DOHH2 (cell line): Measurements from ENCODE around the gene GRB7.
A peak's percentile ranks its signal among the peaks of the same experiment; 100 is the strongest.

ENCODE experiments used
- H3F3A ChIP-seq: fragments of 200-600 bp; sonication (generic), shearing (Covaris generic); 2 replicates; pipeline ENCODE4 v1.6.0; 2016; ENCODE audit warnings: antibody characterized with exemption, mild to moderate bottlenecking; ENCODE audit not compliant: control insufficient read depth, insufficient read depth
- H3K27ac ChIP-seq: fragments of 200-600 bp; sonication (generic); 2 replicates; pipeline ENCODE4 v1.5.1; 2014; ENCODE audit warnings: low read depth, mild to moderate bottlenecking, low read length, moderate library complexity
- H3K27me3 ChIP-seq: fragments of 200-600 bp; sonication (generic); 2 replicates; pipeline ENCODE4 v1.6.1; 2014; ENCODE audit warnings: mild to moderate bottlenecking, low read length, mixed read lengths; ENCODE audit not compliant: control insufficient read depth
- H3K36me3 ChIP-seq: fragments of 200-600 bp; sonication (generic); 2 replicates; pipeline ENCODE4 v1.6.1; 2014; ENCODE audit warnings: mild to moderate bottlenecking, low read length, moderate library complexity, mixed read lengths; ENCODE audit not compliant: control insufficient read depth
- H3K4me1 ChIP-seq: fragments of 200-600 bp; sonication (generic); 2 replicates; pipeline ENCODE4 v1.6.1; 2014; ENCODE audit warnings: mild to moderate bottlenecking, low read length, mixed read lengths; ENCODE audit not compliant: control insufficient read depth
- H3K4me2 ChIP-seq: fragments of 200-600 bp; sonication (generic); 2 replicates; pipeline ENCODE4 v1.6.0; 2014; ENCODE audit warnings: mild to moderate bottlenecking, low read length, moderate library complexity
- H3K4me3 ChIP-seq: fragments of 200-600 bp; sonication (generic); 2 replicates; pipeline ENCODE4 v1.5.1; 2014; ENCODE audit warnings: mild to moderate bottlenecking, low read length, mixed read lengths
- H3K79me2 ChIP-seq: fragments of 200-600 bp; sonication (generic); 2 replicates; pipeline ENCODE4 v1.6.1; 2014; ENCODE audit warnings: mild to moderate bottlenecking, low read length, mixed read lengths; ENCODE audit not compliant: control insufficient read depth
- H3K9me2 ChIP-seq: fragments of 200-600 bp; sonication (generic); replicated peaks from 2 replicates; pipeline ENCODE4 v1.6.1; 2014; ENCODE audit warnings: mild to moderate bottlenecking, low read length, mixed read lengths; ENCODE audit not compliant: control insufficient read depth
- H3K9me3 ChIP-seq: fragments of 200-600 bp; sonication (generic); 2 replicates; pipeline ENCODE4 v1.6.1; 2014; ENCODE audit warnings: antibody characterized with exemption, low read length, mixed read lengths; ENCODE audit not compliant: control insufficient read depth, insufficient read depth
- H4K20me1 ChIP-seq: fragments of 200-600 bp; sonication (generic); 2 replicates; pipeline ENCODE4 v1.6.0; 2014; ENCODE audit warnings: low read depth, mild to moderate bottlenecking, antibody characterized with exemption, low read length, moderate library complexity; ENCODE audit not compliant: control insufficient read depth, insufficient read depth
- CTCF ChIP-seq: fragments of 200-600 bp; sonication (generic); IDR thresholded peaks from one replicate; pipeline ENCODE4 v1.5.1; 2014; ENCODE audit warnings: antibody characterized with exemption, mild to moderate bottlenecking, low read depth, low read length; ENCODE audit not compliant: poor library complexity, severe bottlenecking
- EZH2phosphoT487 ChIP-seq: fragments of 200-600 bp; sonication (generic); IDR thresholded peaks from 2 replicates; pipeline ENCODE4 v1.6.1; 2017; ENCODE audit warnings: borderline replicate concordance, mild to moderate bottlenecking, antibody characterized with exemption, low read length, moderate library complexity, mixed read lengths

The GRB7 gene

GRCh38 chr17:39787743-39788484, 50.2 kb downstream of the GRB7 start:
- Histone ChIP-seq H3K79me2 (peaks cover 97% of the 10 kb centered on the region), H3K9me3 (no peaks in the 10 kb centered on the region), H3K36me3 (peaks cover 99% of the 10 kb centered on the region), H3K9me2 (no peaks in the 10 kb centered on the region), H3K4me1 (peaks cover 100% of the 10 kb centered on the region), H4K20me1 (no peaks in the 10 kb centered on the region), H3K4me2 (peak overlapping the region; percentile 39), H3F3A (peaks cover 35% of the 10 kb centered on the region), H3K27ac (peak overlapping the region; percentile 57), H3K4me3 (peak overlapping the region; percentile 29; the same call in 1 of the 2 replicates), H3K27me3 (no peaks in the 10 kb centered on the region)
- TF ChIP-seq EZH2phosphoT487 (no peak), CTCF (no peak)

GRCh38 chr17:39791111-39791992, 53.6 kb downstream of the GRB7 start:
- H3K4me1 ChIP-seq = peaks cover 100% of the 10 kb centered on the region
- peaks cover 58% of the 10 kb centered on the region for H3F3A ChIP-seq
- peaks cover 85% of the 10 kb centered on the region for H3K36me3 ChIP-seq
- peak overlapping the region; percentile 65 for H3K4me3 ChIP-seq
- H4K20me1 ChIP-seq = no peaks in the 10 kb centered on the region
- H3K9me3 ChIP-seq = no peaks in the 10 kb centered on the region
- peak overlapping the region; percentile 76 for H3K4me2 ChIP-seq
- H3K27me3 ChIP-seq = no peaks in the 10 kb centered on the region
- no peaks in the 10 kb centered on the region for H3K9me2 ChIP-seq
- peaks cover 79% of the 10 kb centered on the region for H3K79me2 ChIP-seq
- peak overlapping the region; percentile 100 for H3K27ac ChIP-seq
- TF ChIP-seq CTCF = no peak
- TF ChIP-seq EZH2phosphoT487 = no peak

GRCh38 chr17:39792526-39793221, 54.9 kb downstream of the GRB7 start:
- Histone ChIP-seq H4K20me1 (no peaks in the 10 kb centered on the region), H3K36me3 (peaks cover 74% of the 10 kb centered on the region), H3K9me2 (no peaks in the 10 kb centered on the region), H3K4me2 (peak overlapping the region; percentile 76), H3K9me3 (no peaks in the 10 kb centered on the region), H3K79me2 (peaks cover 72% of the 10 kb centered on the region), H3K4me3 (peak overlapping the region; percentile 65), H3K27me3 (no peaks in the 10 kb centered on the region), H3K4me1 (peaks cover 100% of the 10 kb centered on the region), H3K27ac (peak overlapping the region; percentile 100), H3F3A (peaks cover 52% of the 10 kb centered on the region)
- TF ChIP-seq EZH2phosphoT487 (no peak), CTCF (no peak)
